SK-N-SH (cell line): ENCODE results near the gene ECSCR. TPM values are rescaled to one million over a fixed set of nuclear protein-coding genes. Genes with fewer than 3 reads are reported as not detected.

Experiments used
- CTCF ChIA-PET: fragments of 300-600, 350-600 bp; formaldehyde crosslinking; extraction: SDS; loops from one replicate; lab custom pipeline; 2021; lab: Yijun Ruan, JAX
- POLR2A ChIA-PET: fragments of 350-600 bp; sonication (Branson Sonifier 250); formaldehyde crosslinking; extraction: SDS; loops from one replicate; lab custom pipeline; 2020; ENCODE audit warnings: antibody characterized with exemption, inconsistent platforms; lab: Yijun Ruan, JAX
- DNase-seq: peaks from one replicate; pipeline ENCODE4 v3.0.0; 2012
- H2AFZ ChIP-seq: fragments of 200-600 bp; sonication (generic); 2 replicates; pipeline ENCODE4 v1.8.1; 2016; ENCODE audit warnings: antibody characterized with exemption, mild to moderate bottlenecking, low read depth
- H3F3A ChIP-seq: fragments of 200-600 bp; sonication (generic); replicated peaks from 2 replicates; pipeline ENCODE3; 2016; ENCODE audit warnings: antibody characterized with exemption, mild to moderate bottlenecking; ENCODE audit not compliant: insufficient read depth
- H3K27ac ChIP-seq, 2 experiments: fragments of 200-500 bp in 1 of 2; fragments of 200-600 bp in 1 of 2; sonication (Bioruptor generic) in 1 of 2; sonication (generic), shearing (Covaris generic) in 1 of 2; 2 replicates each; pipeline versions ENCODE4 v1.5.1 to v1.6.1; 2014 to 2016; ENCODE audit warnings: low read depth in 2 of 2, inconsistent platforms in 1 of 2, low read length in 1 of 2, mild to moderate bottlenecking in 1 of 2, mixed read lengths in 1 of 2
- H3K27me3 ChIP-seq: fragments of 200-600 bp; sonication (generic), shearing (Covaris generic); 2 replicates; pipeline ENCODE4 v1.6.1; 2016; ENCODE audit warnings: mixed run types; ENCODE audit not compliant: insufficient read depth
- H3K36me3 ChIP-seq, 2 experiments: fragments of 200-500 bp in 1 of 2; fragments of 200-600 bp in 1 of 2; sonication (Bioruptor generic) in 1 of 2; sonication (generic) in 1 of 2; replicated peaks in 1 of 2; 2 replicates each; pipeline versions ENCODE3 to v1.5.1; 2014 to 2016; ENCODE audit warnings: low read length in 1 of 2, mild to moderate bottlenecking in 1 of 2; ENCODE audit not compliant: insufficient read depth in 2 of 2, control insufficient read depth in 1 of 2
- H3K4me1 ChIP-seq, 2 experiments: fragments of 200-500 bp in 1 of 2; fragments of 200-600 bp in 1 of 2; sonication (Bioruptor generic) in 1 of 2; sonication (generic), shearing (Covaris generic) in 1 of 2; 2 replicates each; pipeline versions ENCODE4 v1.5.1 to v1.6.1; 2014 to 2016; ENCODE audit warnings: low read depth in 1 of 2, low read length in 1 of 2, mixed run types in 1 of 2; ENCODE audit not compliant: insufficient read depth in 2 of 2, control insufficient read depth in 1 of 2
- H3K4me2 ChIP-seq: fragments of 200-600 bp; sonication (generic), shearing (Covaris generic); 2 replicates; pipeline ENCODE4 v1.6.1; 2017; ENCODE audit warnings: mixed run types
- H3K4me3 ChIP-seq, 2 experiments: fragments of 200-500 bp in 1 of 2; fragments of 200-600 bp in 1 of 2; sonication (Bioruptor generic) in 1 of 2; sonication (generic), shearing (Covaris generic) in 1 of 2; 2 replicates each; pipeline versions ENCODE4 v1.5.1 to v1.8.1; 2014 to 2016; ENCODE audit warnings: low read depth in 2 of 2, inconsistent platforms in 1 of 2, low read length in 1 of 2, mild to moderate bottlenecking in 1 of 2, mixed read lengths in 1 of 2, moderate library complexity in 1 of 2
- H3K79me2 ChIP-seq: fragments of 200-600 bp; sonication (generic); 2 replicates; pipeline ENCODE4 v1.8.1; 2017; ENCODE audit warnings: mild to moderate bottlenecking; ENCODE audit not compliant: insufficient read depth
- H3K9ac ChIP-seq: fragments of 200-600 bp; sonication (generic); 2 replicates; pipeline ENCODE4 v1.6.1; 2017; ENCODE audit warnings: mixed run types
- H3K9me2 ChIP-seq: fragments of 200-600 bp; sonication (generic); 2 replicates; pipeline ENCODE4 v1.6.1; 2017; ENCODE audit warnings: mixed run types
- H3K9me3 ChIP-seq: fragments of 200-600 bp; sonication (generic); 2 replicates; pipeline ENCODE4 v1.6.1; 2017; ENCODE audit warnings: mixed run types, mild to moderate bottlenecking, moderate library complexity
- H4K20me1 ChIP-seq: fragments of 200-600 bp; sonication (generic); 2 replicates; pipeline ENCODE4 v1.6.1; 2017; ENCODE audit warnings: mild to moderate bottlenecking, mixed run types; ENCODE audit not compliant: insufficient read depth
- EP300 ChIP-seq, 2 experiments: IDR thresholded peaks; 2 replicates each; pipeline versions ENCODE4 v1.4.0 to v1.6.1; 2012; ENCODE audit warnings: borderline replicate concordance in 1 of 2, low read depth in 1 of 2, low read length in 1 of 2
- FOSL2 ChIP-seq: IDR thresholded peaks from 2 replicates; pipeline ENCODE4 v1.4.0; 2012; ENCODE audit warnings: low read depth, mild to moderate bottlenecking, moderate library complexity, borderline replicate concordance
- FOXJ3 ChIP-seq: sonication (generic); formaldehyde crosslinking; IDR thresholded peaks from 2 replicates; pipeline ENCODE4 v1.5.1; 2020; ENCODE audit warnings: mild to moderate bottlenecking, missing genetic modification reagents
- FOXM1 ChIP-seq: IDR thresholded peaks from 2 replicates; pipeline ENCODE4 v1.4.0; 2012; ENCODE audit warnings: low read depth, mild to moderate bottlenecking
- GATA2 ChIP-seq: sonication (generic); formaldehyde crosslinking; IDR thresholded peaks from 2 replicates; pipeline ENCODE4 v1.5.0; 2020; ENCODE audit warnings: mild to moderate bottlenecking, missing genetic modification reagents
- MAX ChIP-seq: IDR thresholded peaks from 2 replicates; pipeline ENCODE4 v1.4.0; 2012; ENCODE audit warnings: low read depth
- MXI1 ChIP-seq: IDR thresholded peaks from 2 replicates; pipeline ENCODE4 v1.6.1; 2012; ENCODE audit warnings: mild to moderate bottlenecking, low read depth, low read length, improper control_type of control experiment
- POLR2AphosphoS5 ChIP-seq: IDR thresholded peaks from 2 replicates; pipeline ENCODE4 v1.6.1; 2012; ENCODE audit warnings: low read depth, low read length
- REST ChIP-seq: IDR thresholded peaks from 2 replicates; pipeline ENCODE4 v1.6.1; 2012; ENCODE audit warnings: mild to moderate bottlenecking, low read depth, low read length, moderate library complexity
- RFX5 ChIP-seq: IDR thresholded peaks from 2 replicates; pipeline ENCODE4 v1.6.1; 2012; ENCODE audit warnings: mild to moderate bottlenecking, improper control_type of control experiment, low read length
- SMC3 ChIP-seq: IDR thresholded peaks from 2 replicates; pipeline ENCODE4 v1.6.1; 2012; ENCODE audit warnings: low read depth, low read length, improper control_type of control experiment
- TCF12 ChIP-seq: IDR thresholded peaks from 2 replicates; pipeline ENCODE4 v1.4.0; 2012
- USF2 ChIP-seq: fragments of 150-350 bp; IDR thresholded peaks from 2 replicates; pipeline ENCODE4 v1.6.1; 2017; ENCODE audit warnings: antibody characterized with exemption, low read length, low read depth, borderline replicate concordance
- ZBTB33 ChIP-seq: IDR thresholded peaks from 2 replicates; pipeline ENCODE4 v1.4.0; 2012; ENCODE audit warnings: low read depth, borderline replicate concordance
- WGBS: methylation state at CpG from one replicate; pipeline ENCODE4 v1.1.6; 2017; ENCODE audit warnings: low lambda C conversion rate; 5-methylcytosine and 5-hydroxymethylcytosine counted together
- polyA plus RNA-seq, 3 experiments: library from polyadenylated mRNA; depleted of rRNA; stranded (reverse); fragments of >200 nt; gene quantifications; 2 replicates each; pipeline ENCODE4 v1.2.3, GENCODE V29; 2012

ECSCR gene
- polyA plus RNA-seq, 1 of the 3 experiments (the other 2 are of a cell fraction) = 10.9 TPM

- no peak for TF ChIP-seq ZBTB33
- TF ChIP-seq GATA2 (CRISPR knock-in tag) = peak; percentile 89
- no peak for TF ChIP-seq USF2
- TF ChIP-seq FOXJ3 (CRISPR knock-in tag) = no peak
- no peak for TF ChIP-seq MXI1
- no peak for TF ChIP-seq EP300 (IDR thresholded peaks at IDR 0.05; ENCODE audit: borderline replicate concordance in 1 of 2, low read depth in 1 of 2, low read length in 1 of 2)
- TF ChIP-seq SMC3 = no peak
- peak; percentile 68 for TF ChIP-seq POLR2AphosphoS5
- TF ChIP-seq FOXM1 = no peak
- no peak for TF ChIP-seq FOSL2
- peak; percentile 16; the same call in 1 of the 2 replicates for TF ChIP-seq TCF12
These were observed 23.3 kb downstream of the ECSCR start, which contains the start of gene DNAJC18 (continued) for GRCh38 chr5:139439013-139439903.

- no peak for DNase-seq
- peaks cover 8 to 10% of the 10 kb centered on the region in 2 experiments; a peak in 3 of 4 replicates for H3K4me1 ChIP-seq
- no peaks in the 10 kb centered on the region for H3K9me3 ChIP-seq
- H2AFZ ChIP-seq = peak overlapping the region; percentile 94
- H3K27ac ChIP-seq = peak overlapping the region in 1 of 2 experiments; percentile 88; a peak in 2 of 4 replicates
- no peaks in the 10 kb centered on the region for H3K9me2 ChIP-seq
- TF ChIP-seq REST (no peak), RFX5 (no peak), FOXM1 (no peak), MAX (no peak)
- ChIA-PET CTCF (interaction anchor here (0.8 to 1.4 kb wide), 5 partner anchors 14 to 75 kb away, joined by 3 to 8 read pairs (median 3); no protein-coding TSS in a partner anchor), POLR2A (interaction anchor here (1.1 to 1.3 kb wide), 5 partner anchors 8 to 123 kb away, joined by 4 to 8 read pairs (median 6); partner anchors contain the start of gene UBE2D2)
- H3K4me2 ChIP-seq = peak overlapping the region; percentile 97
- H3F3A ChIP-seq = peaks cover 7% of the 10 kb centered on the region
- peaks cover 0 to 9% of the 10 kb centered on the region in 2 experiments for H3K36me3 ChIP-seq
- no peaks in the 10 kb centered on the region for H3K79me2 ChIP-seq
- peak overlapping the region; percentile 96; the same call in 1 of the 2 replicates for H3K9ac ChIP-seq
- peak overlapping the region; percentile 69 to 90 for H3K4me3 ChIP-seq
- no peaks in the 10 kb centered on the region for H4K20me1 ChIP-seq
- H3K27me3 ChIP-seq = no peaks in the 10 kb centered on the region
- WGBS = 38% methylated on average over 8 of the region's 8 CpGs
These were observed 23.9 kb downstream of the ECSCR start for GRCh38 chr5:139438707-139439012.
